Mesodermal cell (in vitro differentiated cells): Measurements from ENCODE around the gene CTNNBL1.

Experiments used
- H3K27ac ChIP-seq: 2 replicates; pipeline ENCODE4 v1.7.0; 2013; ENCODE audit warnings: mild to moderate bottlenecking, low read depth, low read length, moderate library complexity; ENCODE audit not compliant: severe bottlenecking
- H3K36me3 ChIP-seq: 2 replicates; pipeline ENCODE4 v1.7.1; 2013; ENCODE audit warnings: mild to moderate bottlenecking, low read length, moderate library complexity; ENCODE audit not compliant: control insufficient read depth, insufficient read depth
- H3K4me1 ChIP-seq: one replicate; pipeline ENCODE4 v1.7.1; 2013; ENCODE audit warnings: mild to moderate bottlenecking, low read length; ENCODE audit not compliant: insufficient read depth, control insufficient read depth, poor library complexity, severe bottlenecking
- H3K4me3 ChIP-seq: 2 replicates; pipeline ENCODE4 v1.7.0; 2013; ENCODE audit warnings: low read length, control low read depth, mild to moderate bottlenecking; ENCODE audit not compliant: insufficient read depth, poor library complexity, severe bottlenecking; ENCODE audit errors: extremely low read depth
- H3K9me3 ChIP-seq: 2 replicates; pipeline ENCODE4 v1.7.1; 2013; ENCODE audit warnings: mild to moderate bottlenecking, low read length, moderate library complexity; ENCODE audit not compliant: control insufficient read depth
- WGBS, 2 experiments: methylation state at CpG; one replicate each; pipeline ENCODE4 v1.1.5; 2013; ENCODE audit warnings: missing lambda C conversion rate in 2 of 2; ENCODE audit not compliant: insufficient coverage in 2 of 2; 5-methylcytosine and 5-hydroxymethylcytosine counted together

The CTNNBL1 gene

DNA sequence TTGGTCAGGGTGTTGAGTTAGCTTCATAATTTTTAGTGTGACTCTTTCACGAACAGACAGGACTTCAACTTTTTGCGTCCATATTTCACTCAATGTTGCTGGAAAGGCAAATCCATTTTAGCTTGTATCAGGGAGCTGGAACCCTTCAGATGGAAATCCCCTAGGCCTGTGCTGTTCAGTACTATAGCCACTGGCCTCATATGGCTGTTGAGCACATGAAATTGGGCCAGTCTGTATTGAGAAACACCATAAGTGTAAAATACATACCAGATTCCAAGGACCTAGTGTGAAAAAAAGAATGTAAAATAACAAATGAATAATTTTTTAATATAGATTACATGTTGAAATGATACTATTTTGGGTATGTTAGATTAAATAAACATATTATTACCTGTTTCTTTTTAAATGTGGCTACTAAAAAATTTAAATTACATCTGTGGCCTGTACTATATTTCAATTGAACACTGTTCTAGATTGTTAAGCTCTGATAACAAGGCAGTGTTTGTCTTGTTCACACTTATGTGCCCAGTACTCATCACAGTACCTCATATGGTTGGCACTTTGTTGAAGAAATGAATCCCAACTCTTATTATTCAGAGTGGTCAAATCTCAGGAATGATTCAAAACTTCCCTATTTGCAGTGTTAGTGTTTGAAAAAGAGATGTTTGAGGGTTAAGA, 34.3 kb downstream of the CTNNBL1 start:
- Histone ChIP-seq H3K4me3 (no peak overlapping the region), H3K4me1 (no peaks in the 10 kb centered on the region), H3K36me3 (peaks cover 14% of the 10 kb centered on the region), H3K9me3 (no peaks in the 10 kb centered on the region), H3K27ac (peak overlapping the region; percentile 69)
- 89 to 100% methylated on average over 2 of the region's 2 CpGs for WGBS, 2 experiments

GRCh38 chr20:37728635-37728983, 34.8 kb downstream of the CTNNBL1 start:
- no peaks in the 10 kb centered on the region for H3K4me1 ChIP-seq
- 77 to 93% methylated on average over 1 to 2 of the region's 2 CpGs for WGBS, 2 experiments

DNA sequence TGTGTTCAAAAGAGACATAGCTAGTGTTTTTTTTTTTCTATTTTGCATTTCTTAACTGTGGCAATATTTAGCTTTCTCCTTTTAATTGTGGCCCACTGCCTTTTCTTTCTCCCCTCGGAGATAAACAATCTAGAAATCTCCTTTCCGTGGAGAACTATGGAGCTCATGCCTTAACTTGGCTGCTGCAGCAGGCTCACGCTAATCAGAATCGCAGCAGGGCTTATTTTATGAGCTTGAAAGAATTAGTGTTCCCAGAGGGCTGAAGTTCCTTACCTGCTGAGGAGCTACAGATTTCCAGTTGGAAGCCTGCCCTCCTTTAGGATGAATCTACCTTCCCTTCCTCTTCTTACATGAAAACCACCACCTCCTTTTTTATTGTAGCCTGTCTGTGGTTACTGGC, 35.6 kb downstream of the CTNNBL1 start:
- H3K36me3 ChIP-seq = peaks cover 22% of the 10 kb centered on the region
- no peak overlapping the region for H3K4me3 ChIP-seq
- no peaks in the 10 kb centered on the region for H3K9me3 ChIP-seq
- no peaks in the 10 kb centered on the region for H3K4me1 ChIP-seq
- no peak overlapping the region for H3K27ac ChIP-seq
- 83 to 89% methylated on average over 2 to 4 of the region's 4 CpGs for WGBS, 2 experiments

More at GRCh38 chr20:37728635-37728983, 34.8 kb downstream of the CTNNBL1 start:
- no peaks in the 10 kb centered on the region for H3K9me3 ChIP-seq
- H3K27ac ChIP-seq = no peak overlapping the region
- no peak overlapping the region for H3K4me3 ChIP-seq
- H3K36me3 ChIP-seq = peaks cover 15% of the 10 kb centered on the region

DNA sequence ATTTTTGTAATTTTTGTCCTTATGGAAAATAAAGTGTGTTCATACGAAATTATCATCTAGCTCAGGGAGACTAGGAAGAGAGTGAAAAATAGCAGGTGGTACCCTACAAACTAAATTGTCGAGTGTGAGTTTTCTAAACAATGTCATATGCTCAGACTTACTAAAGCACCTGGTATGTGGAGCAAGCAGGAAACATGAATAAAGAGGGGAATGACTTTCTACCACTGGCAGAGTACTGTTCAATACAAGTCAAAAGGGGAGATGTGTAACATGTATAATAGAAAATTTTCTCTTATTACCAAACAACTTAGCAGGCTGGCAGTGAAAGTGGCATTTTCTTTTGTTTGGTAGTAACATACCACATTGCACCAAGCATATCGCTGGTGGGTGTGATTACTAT, 36.1 kb downstream of the CTNNBL1 start:
- Histone ChIP-seq H3K4me1 (no peaks in the 10 kb centered on the region), H3K9me3 (no peaks in the 10 kb centered on the region), H3K36me3 (peaks cover 22% of the 10 kb centered on the region), H3K27ac (no peak overlapping the region), H3K4me3 (no peak overlapping the region)
- 90 to 100% methylated on average over 1 to 2 of the region's 3 CpGs for WGBS, 2 experiments

DNA sequence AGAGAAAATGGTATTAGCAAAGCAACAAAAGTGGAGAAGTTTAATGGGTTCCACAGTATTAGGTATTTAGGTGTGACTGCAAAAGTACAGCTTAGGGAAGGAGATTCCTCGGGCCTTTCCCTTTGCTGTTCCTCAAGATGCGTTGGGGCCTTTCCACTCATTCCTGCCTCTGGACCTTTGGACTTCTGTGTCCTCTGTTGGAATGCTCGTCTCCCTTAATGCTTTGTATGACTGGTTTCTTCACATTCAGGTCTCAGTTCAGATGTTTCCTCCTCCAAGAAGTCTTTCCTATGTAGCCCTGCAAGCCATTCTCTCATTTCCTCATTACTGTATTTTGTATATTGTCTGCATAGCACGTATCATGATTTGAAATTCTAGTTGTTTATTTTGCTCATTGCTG, 39.6 kb downstream of the CTNNBL1 start:
- Histone ChIP-seq H3K9me3 (no peaks in the 10 kb centered on the region), H3K4me3 (no peak overlapping the region), H3K36me3 (peaks cover 42% of the 10 kb centered on the region), H3K27ac (no peak overlapping the region), H3K4me1 (no peaks in the 10 kb centered on the region)
- 89 to 97% methylated on average over 3 of the region's 4 CpGs for WGBS, 2 experiments

- WGBS, 2 experiments = 86 to 94% methylated on average over 5 to 8 of the region's 8 CpGs
- Histone ChIP-seq H3K36me3 (peaks cover 47% of the 10 kb centered on the region), H3K9me3 (no peaks in the 10 kb centered on the region), H3K4me1 (no peaks in the 10 kb centered on the region), H3K4me3 (no peak overlapping the region), H3K27ac (no peak overlapping the region)
Measured at GRCh38 chr20:37734228-37734985, 40.6 kb downstream of the CTNNBL1 start.

DNA sequence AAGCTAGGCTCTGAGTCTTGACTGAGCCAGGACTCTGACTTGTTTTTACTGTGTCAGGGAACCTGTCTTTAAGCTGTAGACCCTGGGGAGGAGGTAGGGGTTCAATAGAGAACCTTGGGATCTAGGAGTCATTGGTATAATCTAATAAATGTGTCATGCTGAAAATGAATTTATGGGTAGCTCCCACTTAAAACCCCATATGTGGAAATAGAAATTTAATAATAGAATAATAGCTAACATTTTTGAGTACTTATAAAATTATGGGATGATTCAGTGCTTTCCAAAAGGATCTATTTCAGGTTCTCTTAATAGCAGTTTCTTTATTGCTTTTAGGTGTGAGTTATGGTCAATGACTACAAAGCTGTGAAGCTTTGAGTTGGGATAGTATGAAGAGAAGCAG, 41.7 kb downstream of the CTNNBL1 start:
- H3K9me3 ChIP-seq = no peaks in the 10 kb centered on the region
- no peak overlapping the region for H3K27ac ChIP-seq
- H3K4me3 ChIP-seq = no peak overlapping the region
- H3K36me3 ChIP-seq = peaks cover 50% of the 10 kb centered on the region
- no peaks in the 10 kb centered on the region for H3K4me1 ChIP-seq

GRCh38 chr20:37736132-37736531, 42.3 kb downstream of the CTNNBL1 start:
- Histone ChIP-seq H3K4me3 (no peak overlapping the region), H3K4me1 (peaks cover 3% of the 10 kb centered on the region), H3K27ac (no peak overlapping the region), H3K9me3 (no peaks in the 10 kb centered on the region), H3K36me3 (peaks cover 50% of the 10 kb centered on the region)
- 90 to 100% methylated on average over 2 of the region's 2 CpGs for WGBS, 2 experiments

DNA sequence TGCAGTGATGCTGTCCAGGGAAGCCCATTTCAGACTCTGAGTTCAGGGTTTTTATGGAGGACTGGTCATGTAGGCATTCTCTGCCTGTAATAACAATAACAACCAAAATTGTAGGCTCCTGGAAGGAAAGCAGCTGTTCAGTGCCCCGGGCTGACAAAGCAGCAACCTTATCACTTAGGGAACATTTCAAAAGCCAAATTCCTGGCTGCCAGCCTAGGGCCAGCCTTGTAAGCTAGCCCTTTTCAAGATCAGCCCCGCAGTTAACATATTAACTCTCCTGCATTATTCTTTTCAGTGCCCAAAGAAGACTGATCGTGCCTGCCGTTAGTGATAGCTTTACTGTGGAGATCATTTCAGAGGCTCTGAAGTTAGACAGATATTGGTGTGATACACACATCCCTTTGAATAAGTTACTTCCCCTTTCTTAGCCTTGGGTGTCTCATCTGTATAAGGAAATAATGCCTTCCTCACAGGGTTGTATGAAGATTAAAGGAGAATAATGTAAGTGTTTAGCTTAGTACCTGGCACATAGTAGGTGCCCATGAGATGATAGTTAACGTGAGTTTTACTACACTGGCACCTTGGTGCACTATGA, 44.1 kb downstream of the CTNNBL1 start:
- peaks cover 40% of the 10 kb centered on the region for H3K36me3 ChIP-seq
- H3K9me3 ChIP-seq = no peaks in the 10 kb centered on the region
- H3K4me3 ChIP-seq = no peak overlapping the region
- no peak overlapping the region for H3K27ac ChIP-seq
- WGBS, 2 experiments = 93 to 100% methylated on average over 2 of the region's 5 CpGs
- peaks cover 3% of the 10 kb centered on the region for H3K4me1 ChIP-seq

DNA sequence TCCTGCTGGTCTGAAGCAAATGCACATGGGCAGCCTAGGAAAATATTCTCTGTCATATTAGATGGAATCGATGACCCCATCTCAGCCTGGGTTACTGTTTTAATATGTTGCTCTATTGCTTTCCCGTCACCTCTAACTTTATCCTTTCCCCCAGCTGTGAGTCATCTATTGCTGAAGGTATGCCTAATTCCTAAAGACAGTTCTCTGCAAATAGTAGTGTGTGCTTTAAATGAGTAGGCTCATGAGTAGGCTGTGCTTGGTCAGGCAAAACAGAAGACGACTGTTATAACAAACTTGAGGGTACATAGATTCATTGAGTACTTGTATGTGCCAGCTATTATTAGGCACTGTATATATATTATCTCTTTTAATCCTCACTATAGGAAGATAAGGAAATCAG, 47.2 kb downstream of the CTNNBL1 start:
- Histone ChIP-seq H3K36me3 (peaks cover 31% of the 10 kb centered on the region), H3K27ac (no peak overlapping the region)
- no CpG with 5 or more reads among the region's 3 CpGs for WGBS, 2 experiments

DNA sequence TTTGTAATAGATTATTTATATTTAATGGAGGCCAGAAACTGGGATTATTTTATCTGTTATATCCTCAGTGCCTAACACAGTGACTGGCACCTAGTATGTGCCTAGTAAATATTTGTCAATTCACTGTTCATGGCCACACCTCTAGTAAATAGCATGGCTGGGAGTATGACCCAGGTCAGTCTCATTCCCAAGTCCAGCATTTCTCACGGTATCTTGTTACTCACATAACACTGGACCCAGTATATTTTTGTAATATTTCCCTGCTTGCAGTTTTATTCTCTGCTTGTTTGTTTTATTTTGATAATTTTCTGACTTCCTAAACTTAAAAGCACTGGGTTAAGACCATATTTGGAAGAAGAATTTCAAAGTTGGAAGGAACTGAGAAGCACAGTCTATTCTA, 47.7 kb downstream of the CTNNBL1 start:
- Histone ChIP-seq H3K36me3 (peaks cover 32% of the 10 kb centered on the region), H3K4me3 (no peak overlapping the region), H3K27ac (no peak overlapping the region), H3K9me3 (no peaks in the 10 kb centered on the region), H3K4me1 (peaks cover 3% of the 10 kb centered on the region)
- no CpG with 5 or more reads among the region's 1 CpG for whole genome bisulfite sequencing, 2 experiments

More for the DNA sequence above, 47.2 kb downstream of the CTNNBL1 start:
- no peak overlapping the region for H3K4me3 ChIP-seq
- no peaks in the 10 kb centered on the region for H3K9me3 ChIP-seq
- H3K4me1 ChIP-seq = peaks cover 3% of the 10 kb centered on the region
